ENCODE measurements around the gene SCG3.

Gene SCG3

GRCh38 chr15:51726302-51727073 lies 45.2 kb downstream of the SCG3 start:
- Histone ChIP-seq H3K4me2 (ENCODE audit: low read depth, low read length, poor library complexity, severe bottlenecking) (no peak overlapping the region), H3K9me2 (replicated peaks; ENCODE audit: low read depth, low read length) (no peaks in the 10 kb centered on the region), H3K36me3 (ENCODE audit: insufficient read depth, low read length) (peaks cover 24% of the 10 kb centered on the region), H3K79me2 (ENCODE audit: insufficient read depth, low read length) (peaks cover 61% of the 10 kb centered on the region), H3K4me3 (ENCODE audit: low read length, poor library complexity, severe bottlenecking) (no peak overlapping the region), H3K4me1 (ENCODE audit: insufficient read depth, low read length, poor library complexity, severe bottlenecking) (peaks cover 43% of the 10 kb centered on the region), H3K9ac (ENCODE audit: low read depth, low read length, poor library complexity, severe bottlenecking) (no peak overlapping the region), H3K27me3 (ENCODE audit: insufficient read depth, low read length, poor library complexity, severe bottlenecking) (no peaks in the 10 kb centered on the region), H2AFZ (ENCODE audit: low read length) (no peak overlapping the region), H3F3A (ENCODE audit: low read depth) (peaks cover 2% of the 10 kb centered on the region; the same call in 1 of the 2 replicates), H3K9me3 (ENCODE audit: insufficient read depth, low read depth, low read length) (no peaks in the 10 kb centered on the region), H4K20me1 (ENCODE audit: insufficient read depth, low read length, poor library complexity, severe bottlenecking) (peaks cover 20% of the 10 kb centered on the region)
- TF ChIP-seq CTCF (conservative IDR thresholded peaks at IDR 0.05; ENCODE audit: low read length), result no peak
- no peak for TF ChIP-seq EZH2phosphoT487 (IDR thresholded peaks at IDR 0.05; ENCODE audit: borderline replicate concordance)

GRCh38 chr15:51727141-51727897 lies 46.0 kb downstream of the SCG3 start:
- peaks cover 48% of the 10 kb centered on the region for H3K4me1 ChIP-seq (ENCODE audit: insufficient read depth, low read length, poor library complexity, severe bottlenecking)
- no peak for TF ChIP-seq EZH2phosphoT487 (IDR thresholded peaks at IDR 0.05; ENCODE audit: borderline replicate concordance)
- peak; percentile 55 for TF ChIP-seq CTCF (conservative IDR thresholded peaks at IDR 0.05; ENCODE audit: low read length)
- H3K9ac ChIP-seq (ENCODE audit: low read depth, low read length, poor library complexity, severe bottlenecking), result no peak overlapping the region
- H3K79me2 ChIP-seq (ENCODE audit: insufficient read depth, low read length), result peaks cover 66% of the 10 kb centered on the region
- H3F3A ChIP-seq (ENCODE audit: low read depth), result peaks cover 4% of the 10 kb centered on the region; the same call in 1 of the 2 replicates
- H2AFZ ChIP-seq (ENCODE audit: low read length), result no peak overlapping the region
- peak overlapping the region; percentile 33 for H3K4me2 ChIP-seq (ENCODE audit: low read depth, low read length, poor library complexity, severe bottlenecking)
- no peak overlapping the region for H3K4me3 ChIP-seq (ENCODE audit: low read length, poor library complexity, severe bottlenecking)
- H3K9me2 ChIP-seq (replicated peaks; ENCODE audit: low read depth, low read length), result no peaks in the 10 kb centered on the region
- H4K20me1 ChIP-seq (ENCODE audit: insufficient read depth, low read length, poor library complexity, severe bottlenecking), result peaks cover 20% of the 10 kb centered on the region
- no peaks in the 10 kb centered on the region for H3K9me3 ChIP-seq (ENCODE audit: insufficient read depth, low read depth, low read length)
- peaks cover 16% of the 10 kb centered on the region for H3K36me3 ChIP-seq (ENCODE audit: insufficient read depth, low read length)
- no peaks in the 10 kb centered on the region for H3K27me3 ChIP-seq (ENCODE audit: insufficient read depth, low read length, poor library complexity, severe bottlenecking)

GRCh38 chr15:51731549-51732267 lies 50.4 kb downstream of the SCG3 start:
- H3K4me1 ChIP-seq (ENCODE audit: insufficient read depth, low read length, poor library complexity, severe bottlenecking), result peaks cover 72% of the 10 kb centered on the region

More at GRCh38 chr15:51731549-51732267, 50.4 kb downstream of the SCG3 start:
- Histone ChIP-seq H3K79me2 (ENCODE audit: insufficient read depth, low read length) (peaks cover 96% of the 10 kb centered on the region), H3K4me3 (ENCODE audit: low read length, poor library complexity, severe bottlenecking) (peak overlapping the region; percentile 80), H3K36me3 (ENCODE audit: insufficient read depth, low read length) (no peaks in the 10 kb centered on the region), H3K27me3 (ENCODE audit: insufficient read depth, low read length, poor library complexity, severe bottlenecking) (no peaks in the 10 kb centered on the region), H4K20me1 (ENCODE audit: insufficient read depth, low read length, poor library complexity, severe bottlenecking) (peaks cover 9% of the 10 kb centered on the region), H3K4me2 (ENCODE audit: low read depth, low read length, poor library complexity, severe bottlenecking) (peak overlapping the region; percentile 80), H2AFZ (ENCODE audit: low read length) (peak overlapping the region; percentile 44; the same call in 1 of the 2 replicates), H3K9me3 (ENCODE audit: insufficient read depth, low read depth, low read length) (no peaks in the 10 kb centered on the region), H3K9me2 (replicated peaks; ENCODE audit: low read depth, low read length) (no peaks in the 10 kb centered on the region), H3K9ac (ENCODE audit: low read depth, low read length, poor library complexity, severe bottlenecking) (peak overlapping the region; percentile 67), H3F3A (ENCODE audit: low read depth) (0 out of 2 replicates have a peak, but pooled peaks cover 2% of the 10 kb centered on the region)
- TF ChIP-seq EZH2phosphoT487 (IDR thresholded peaks at IDR 0.05; ENCODE audit: borderline replicate concordance) (no peak), CTCF (conservative IDR thresholded peaks at IDR 0.05; ENCODE audit: low read length) (no peak)

Measured in Loucy (cell line).